Lower leg skin (tissue), 3 donors: ENCODE data around the gene PFKFB4.

Experiments
- CTCF ChIP-seq, 3 donors: fragments of 450-650 bp; IDR thresholded peaks; one replicate each; pipeline ENCODE4 v1.5.1; 2016; ENCODE audit warnings: antibody characterized with exemption in 3 of 3, mild to moderate bottlenecking in 3 of 3, moderate library complexity in 2 of 3
- POLR2A ChIP-seq, 2 donors: fragments of 450-650 bp; IDR thresholded peaks; one replicate each; pipeline ENCODE4 v1.6.1; 2016 to 2017; ENCODE audit warnings: antibody characterized with exemption in 2 of 2, mild to moderate bottlenecking in 1 of 2, moderate library complexity in 1 of 2

- TF ChIP-seq CTCF (IDR thresholded peaks at IDR 0.05) (no peak), POLR2A (IDR thresholded peaks at IDR 0.05) (no peak)
Observed at GRCh38 chr3:48474619-48475018, 82.0 kb downstream of the PFKFB4 start.
